Neuronal stem cell (in vitro differentiated cells): ENCODE results near the gene TMTC2.

Experiments used
- DNase-seq: peaks from one replicate; pipeline ENCODE4 v3.0.0-alpha.2; 2013; ENCODE audit warnings: low spot score
- H2AFZ ChIP-seq: one replicate; pipeline ENCODE4 v1.6.1; 2013; ENCODE audit warnings: mild to moderate bottlenecking, low read length, inconsistent platforms
- H2AK5ac ChIP-seq: 2 replicates; pipeline ENCODE4 v1.6.1; 2013; ENCODE audit warnings: low read depth, mild to moderate bottlenecking, inconsistent platforms, low read length, moderate library complexity, mixed read lengths
- H2BK120ac ChIP-seq: 2 replicates; pipeline ENCODE4 v1.6.1; 2013; ENCODE audit warnings: low read depth, mild to moderate bottlenecking, inconsistent platforms, low read length, moderate library complexity, mixed read lengths
- H2BK12ac ChIP-seq: one replicate; pipeline ENCODE4 v1.6.1; 2013; ENCODE audit warnings: low read length, inconsistent platforms
- H2BK15ac ChIP-seq: 2 replicates; pipeline ENCODE4 v1.6.1; 2013; ENCODE audit warnings: mild to moderate bottlenecking, low read length, inconsistent platforms, mixed read lengths
- H2BK5ac ChIP-seq: one replicate; pipeline ENCODE4 v1.6.1; 2013; ENCODE audit warnings: inconsistent platforms, mild to moderate bottlenecking, low read length, moderate library complexity
- H3K14ac ChIP-seq: one replicate; pipeline ENCODE4 v1.6.1; 2013; ENCODE audit warnings: low read length, inconsistent platforms
- H3K18ac ChIP-seq: 2 replicates; pipeline ENCODE4 v1.6.1; 2013; ENCODE audit warnings: low read length, inconsistent platforms
- H3K23ac ChIP-seq: 2 replicates; pipeline ENCODE4 v1.6.1; 2013; ENCODE audit warnings: low read depth, mild to moderate bottlenecking, mixed read lengths, low read length, inconsistent platforms; ENCODE audit not compliant: poor library complexity
- H3K27ac ChIP-seq: replicated peaks from 3 replicates; pipeline ENCODE4 v1.5.1; 2013; ENCODE audit warnings: low read length, inconsistent platforms
- H3K27me3 ChIP-seq, 3 experiments: 2 replicates each; pipeline ENCODE4 v1.6.1; 2013; ENCODE audit warnings: low read length in 3 of 3, mild to moderate bottlenecking in 2 of 3, inconsistent platforms in 1 of 3, low read depth in 1 of 3, mixed read lengths in 1 of 3, moderate library complexity in 1 of 3; ENCODE audit not compliant: control insufficient read depth in 3 of 3, insufficient read depth in 3 of 3
- H3K36me3 ChIP-seq, 2 donors: replicated peaks in 1 of 2; 2 replicates each; pipeline ENCODE4 v1.6.1; 2013; ENCODE audit warnings: low read length in 2 of 2; ENCODE audit not compliant: control insufficient read depth in 2 of 2, insufficient read depth in 2 of 2
- H3K4ac ChIP-seq: 2 replicates; pipeline ENCODE4 v1.6.1; 2013; ENCODE audit warnings: inconsistent platforms, mild to moderate bottlenecking, low read length, moderate library complexity
- H3K4me1 ChIP-seq, 2 donors: 1 replicate in 1 of 2; 2 replicates in 1 of 2; pipeline ENCODE4 v1.6.1; 2013; ENCODE audit warnings: low read length in 2 of 2, low read depth in 1 of 2; ENCODE audit not compliant: control insufficient read depth in 2 of 2, insufficient read depth in 1 of 2
- H3K4me2 ChIP-seq: one replicate; pipeline ENCODE4 v1.6.1; 2013; ENCODE audit warnings: mild to moderate bottlenecking, low read length, inconsistent platforms; ENCODE audit not compliant: insufficient read depth, poor library complexity, severe bottlenecking
- H3K4me3 ChIP-seq, 2 donors: 2 replicates each; pipeline ENCODE4 v1.5.1; 2013; ENCODE audit warnings: low read length in 2 of 2, mild to moderate bottlenecking in 2 of 2, inconsistent platforms in 1 of 2, moderate library complexity in 1 of 2
- H3K79me1 ChIP-seq: one replicate; pipeline ENCODE4 v1.6.1; 2013; ENCODE audit warnings: low read depth, mild to moderate bottlenecking, inconsistent platforms, low read length, moderate library complexity
- H3K9ac ChIP-seq: one replicate; pipeline ENCODE4 v1.6.1; 2013; ENCODE audit warnings: mild to moderate bottlenecking, low read depth, low read length, inconsistent platforms; ENCODE audit not compliant: poor library complexity
- H3K9me3 ChIP-seq, 2 donors: replicated peaks in 1 of 2; 2 replicates each; pipeline versions ENCODE3 to v1.6.1; 2013; ENCODE audit warnings: low read length in 2 of 2, mild to moderate bottlenecking in 2 of 2, inconsistent platforms in 1 of 2, low read depth in 1 of 2, mixed read lengths in 1 of 2, moderate library complexity in 1 of 2; ENCODE audit not compliant: control insufficient read depth in 2 of 2, insufficient read depth in 1 of 2
- H4K8ac ChIP-seq: one replicate; pipeline ENCODE4 v1.6.1; 2013; ENCODE audit warnings: low read depth, mild to moderate bottlenecking, inconsistent platforms, low read length, moderate library complexity
- H4K91ac ChIP-seq: one replicate; pipeline ENCODE4 v1.6.1; 2013; ENCODE audit warnings: low read length, low read depth, mild to moderate bottlenecking, inconsistent platforms; ENCODE audit not compliant: poor library complexity
- WGBS, 2 donors: extraction: QIAGEN DNeasy Blood & Tissue Kit; methylation state at CpG; one replicate each; pipeline ENCODE4 v1.1.7; 2013; ENCODE audit warnings: missing lambda C conversion rate in 2 of 2, mixed read lengths in 1 of 2; ENCODE audit not compliant: insufficient read length in 2 of 2, insufficient replicate concordance in 1 of 2; ENCODE audit errors: extremely low coverage in 2 of 2; 5-methylcytosine and 5-hydroxymethylcytosine counted together

TMTC2 gene

GRCh38 chr12:82835217-82835616 lies 148.5 kb downstream of the TMTC2 start:
- no peak overlapping the region for H3K27ac ChIP-seq

GRCh38 chr12:82838131-82838551 lies 151.4 kb downstream of the TMTC2 start:
- Histone ChIP-seq H3K27me3 (no peaks in the 10 kb centered on the region), H3K18ac (no peak overlapping the region), H3K9ac (no peak overlapping the region), H3K23ac (no peak overlapping the region), H2BK120ac (no peak overlapping the region), H3K79me1 (no peaks in the 10 kb centered on the region), H3K27ac (no peak overlapping the region), H2AFZ (no peak overlapping the region), H4K8ac (no peak overlapping the region), H2AK5ac (no peak overlapping the region), H2BK15ac (no peak overlapping the region), H3K9me3 (peaks cover 0 to 3% of the 10 kb centered on the region in 2 donors), H2BK5ac (no peak overlapping the region), H3K14ac (no peak overlapping the region), H2BK12ac (no peak overlapping the region), H3K36me3 (peaks cover 0 to 40% of the 10 kb centered on the region in 2 donors), H3K4ac (no peak overlapping the region), H4K91ac (no peak overlapping the region), H3K4me1 (no peaks in the 10 kb centered on the region), H3K4me3 (no peak overlapping the region), H3K4me2 (no peak overlapping the region)
- no CpG with 5 or more reads among the region's 1 CpG for WGBS, 2 donors
- DNase-seq = no peak

More at GRCh38 chr12:82835217-82835616, 148.5 kb downstream of the TMTC2 start:
- H3K4me1 ChIP-seq = no peaks in the 10 kb centered on the region
- peaks cover 0 to 3% of the 10 kb centered on the region in 2 donors for H3K9me3 ChIP-seq
- H4K91ac ChIP-seq = no peak overlapping the region
- H2AK5ac ChIP-seq = no peak overlapping the region
- H3K79me1 ChIP-seq = peaks cover 2% of the 10 kb centered on the region
- no peaks in the 10 kb centered on the region for H3K27me3 ChIP-seq
- no peak overlapping the region for H2AFZ ChIP-seq
- no peak overlapping the region for H3K4me2 ChIP-seq
- no peak overlapping the region for H3K4me3 ChIP-seq
- H3K36me3 ChIP-seq = peaks cover 0 to 46% of the 10 kb centered on the region in 2 donors
- DNase-seq = no peak
- H3K9ac ChIP-seq = no peak overlapping the region
- no peak overlapping the region for H3K18ac ChIP-seq
- no peak overlapping the region for H2BK12ac ChIP-seq
- no peak overlapping the region for H4K8ac ChIP-seq
- H3K4ac ChIP-seq = no peak overlapping the region
- no peak overlapping the region for H3K14ac ChIP-seq
- H2BK120ac ChIP-seq = no peak overlapping the region
- no peak overlapping the region for H2BK5ac ChIP-seq
- H2BK15ac ChIP-seq = no peak overlapping the region
- H3K23ac ChIP-seq = no peak overlapping the region

GRCh38 chr12:82838827-82839226 lies 152.1 kb downstream of the TMTC2 start:
- H3K23ac ChIP-seq = no peak overlapping the region
- no peak overlapping the region for H4K91ac ChIP-seq
- H3K27ac ChIP-seq = no peak overlapping the region
- no peak overlapping the region for H3K4ac ChIP-seq
- H3K14ac ChIP-seq = no peak overlapping the region
- H3K4me1 ChIP-seq = no peaks in the 10 kb centered on the region
- H2AFZ ChIP-seq = no peak overlapping the region
- WGBS, 2 donors = no CpG with 5 or more reads among the region's 1 CpG
- H4K8ac ChIP-seq = no peak overlapping the region
- no peak overlapping the region for H2AK5ac ChIP-seq
- peaks cover 0 to 3% of the 10 kb centered on the region in 2 donors for H3K9me3 ChIP-seq
- H2BK120ac ChIP-seq = no peak overlapping the region
- no peak overlapping the region for H3K18ac ChIP-seq
- no peak overlapping the region for H2BK15ac ChIP-seq
- no peaks in the 10 kb centered on the region for H3K27me3 ChIP-seq
- no peaks in the 10 kb centered on the region for H3K79me1 ChIP-seq
- no peak overlapping the region for H2BK5ac ChIP-seq
- no peak overlapping the region for H2BK12ac ChIP-seq
- no peak for DNase-seq
- H3K36me3 ChIP-seq = peaks cover 0 to 41% of the 10 kb centered on the region in 2 donors
- H3K4me3 ChIP-seq = no peak overlapping the region
- no peak overlapping the region for H3K4me2 ChIP-seq
- H3K9ac ChIP-seq = no peak overlapping the region

GRCh38 chr12:82839796-82840195 lies 153.1 kb downstream of the TMTC2 start:
- H3K4me2 ChIP-seq = no peak overlapping the region
- H3K27ac ChIP-seq = no peak overlapping the region
- WGBS, 2 donors = no CpG with 5 or more reads among the region's 4 CpGs
- H2BK15ac ChIP-seq = no peak overlapping the region
- no peaks in the 10 kb centered on the region for H3K4me1 ChIP-seq
- H3K4me3 ChIP-seq = no peak overlapping the region
- no peak overlapping the region for H2AFZ ChIP-seq
- H4K8ac ChIP-seq = no peak overlapping the region
- H4K91ac ChIP-seq = no peak overlapping the region
- H2BK12ac ChIP-seq = no peak overlapping the region
- H3K14ac ChIP-seq = no peak overlapping the region
- H2BK5ac ChIP-seq = no peak overlapping the region
- H3K23ac ChIP-seq = no peak overlapping the region
- H3K18ac ChIP-seq = no peak overlapping the region
- peaks cover 0 to 40% of the 10 kb centered on the region in 2 donors for H3K36me3 ChIP-seq
- H3K27me3 ChIP-seq = no peaks in the 10 kb centered on the region
- no peak overlapping the region for H2AK5ac ChIP-seq
- H3K9me3 ChIP-seq = peaks cover 0 to 3% of the 10 kb centered on the region in 2 donors
- no peak overlapping the region for H2BK120ac ChIP-seq
- no peak overlapping the region for H3K4ac ChIP-seq
- no peak for DNase-seq
- H3K79me1 ChIP-seq = no peaks in the 10 kb centered on the region
- no peak overlapping the region for H3K9ac ChIP-seq
